ENCODE results near the gene NRP2. TPM values are rescaled to one million over a fixed set of nuclear protein-coding genes. Genes with fewer than 3 reads are reported as not detected.

The NRP2 gene
- total RNA-seq, 2 donors from 2014 or later = 69.7 to 92.4 TPM

- Mint-ChIP-seq H3K27ac (no peak overlapping the region), H3K36me3 (ENCODE audit: low read depth) (no peaks in the 10 kb centered on the region), H3K4me1 (peaks cover 34% of the 10 kb centered on the region), H3K27me3 (ENCODE audit: insufficient read depth) (no peaks in the 10 kb centered on the region), H3K4me3 (no peak overlapping the region), H3K9me3 (peaks cover 10% of the 10 kb centered on the region)
- Histone ChIP-seq H3K27ac (ENCODE audit: low read depth, low read length) (no peak overlapping the region), H3K9ac (ENCODE audit: extremely low read depth, low read length, poor library complexity, severe bottlenecking) (no peak overlapping the region), H3K4me3 (ENCODE audit: low read length) (no peak overlapping the region), H3K36me3 (ENCODE audit: control insufficient read depth, insufficient read depth, low read length) (no peaks in the 10 kb centered on the region), H3K27me3 (ENCODE audit: control insufficient read depth, insufficient read depth, low read length, poor library complexity, severe bottlenecking) (peaks cover 6% of the 10 kb centered on the region), H3K9me3 (ENCODE audit: control insufficient read depth, low read length) (peaks cover 6% of the 10 kb centered on the region), H3K4me1 (ENCODE audit: control insufficient read depth, insufficient read depth, low read length) (peaks cover 10% of the 10 kb centered on the region)
- 52% methylated on average over 1 of the region's 1 CpG; no CpG with 5 or more reads in 1 of the 2 experiments for WGBS, 2 experiments (ENCODE audit: insufficient coverage in 1 of 2, insufficient read length in 1 of 2)
- DNase-seq = no peak
- no peak for TF ChIP-seq CTCF (conservative IDR thresholded peaks at IDR 0.05)
Measured at GRCh38 chr2:205673312-205673711, 9.0 kb upstream of the NRP2 start.

DNA sequence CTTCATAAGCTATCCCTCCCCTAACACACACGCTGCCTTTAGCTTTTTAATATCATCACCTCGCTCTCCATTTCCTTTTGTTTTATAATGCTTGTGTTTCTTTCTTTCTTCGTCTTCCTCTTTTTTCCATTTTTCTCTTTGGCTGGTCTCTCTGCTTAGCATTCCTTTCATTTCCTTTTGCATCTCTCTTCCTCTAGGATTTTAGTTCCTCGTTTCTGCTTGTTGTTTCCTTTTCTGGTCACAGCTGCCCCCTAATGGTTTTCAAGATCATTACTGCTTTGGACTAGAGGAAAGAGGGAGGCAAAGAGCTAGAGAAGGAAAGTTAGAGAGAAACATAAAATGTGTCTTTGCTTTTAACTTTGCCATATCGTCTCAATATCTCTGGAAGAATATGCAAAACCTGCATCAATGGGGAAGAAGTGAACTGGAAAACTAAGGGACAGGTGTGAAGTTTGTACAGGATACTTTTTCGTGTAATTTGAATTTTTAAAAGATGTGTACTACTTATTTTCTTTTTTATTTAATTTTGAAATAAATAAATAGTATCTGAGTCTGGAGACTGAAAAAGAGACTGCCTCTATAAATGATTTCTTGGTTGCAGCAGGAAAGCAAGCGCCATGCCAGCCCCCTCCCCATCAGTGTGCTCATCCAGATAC lies 6.3 kb upstream of the NRP2 start:
- TF ChIP-seq CTCF (conservative IDR thresholded peaks at IDR 0.05) = peak; percentile 86
- H3K4me1 Mint-ChIP-seq = peaks cover 35% of the 10 kb centered on the region

GRCh38 chr2:205678541-205679142 lies 3.7 kb upstream of the NRP2 start:
- no peaks in the 10 kb centered on the region for H3K36me3 ChIP-seq (ENCODE audit: control insufficient read depth, insufficient read depth, low read length)
- 90 to 95% methylated on average over 9 of the region's 9 CpGs for WGBS, 2 experiments (ENCODE audit: insufficient coverage in 1 of 2, insufficient read length in 1 of 2)
- H3K27ac ChIP-seq (ENCODE audit: low read depth, low read length) = no peak overlapping the region
- H3K4me3 ChIP-seq (ENCODE audit: low read length) = no peak overlapping the region
- TF ChIP-seq CTCF (conservative IDR thresholded peaks at IDR 0.05) = no peak
- no peaks in the 10 kb centered on the region for H3K36me3 Mint-ChIP-seq (ENCODE audit: low read depth)
- peaks cover 29% of the 10 kb centered on the region for H3K4me1 Mint-ChIP-seq
- no peaks in the 10 kb centered on the region for H3K9me3 ChIP-seq (ENCODE audit: control insufficient read depth, low read length)
- no peak overlapping the region for H3K4me3 Mint-ChIP-seq
- H3K4me1 ChIP-seq (ENCODE audit: control insufficient read depth, insufficient read depth, low read length) = peaks cover 23% of the 10 kb centered on the region
- peaks cover 12% of the 10 kb centered on the region for H3K27me3 Mint-ChIP-seq (ENCODE audit: insufficient read depth)
- no peak overlapping the region for H3K27ac Mint-ChIP-seq
- peaks cover 7% of the 10 kb centered on the region for H3K27me3 ChIP-seq (ENCODE audit: control insufficient read depth, insufficient read depth, low read length, poor library complexity, severe bottlenecking)
- no peak for DNase-seq
- H3K9ac ChIP-seq (ENCODE audit: extremely low read depth, low read length, poor library complexity, severe bottlenecking) = no peak overlapping the region
- no peaks in the 10 kb centered on the region for H3K9me3 Mint-ChIP-seq

More for the DNA sequence above, 6.3 kb upstream of the NRP2 start:
- Histone ChIP-seq H3K27ac (ENCODE audit: low read depth, low read length) (no peak overlapping the region), H3K4me3 (ENCODE audit: low read length) (no peak overlapping the region), H3K36me3 (ENCODE audit: control insufficient read depth, insufficient read depth, low read length) (no peaks in the 10 kb centered on the region), H3K9me3 (ENCODE audit: control insufficient read depth, low read length) (no peaks in the 10 kb centered on the region), H3K9ac (ENCODE audit: extremely low read depth, low read length, poor library complexity, severe bottlenecking) (no peak overlapping the region), H3K27me3 (ENCODE audit: control insufficient read depth, insufficient read depth, low read length, poor library complexity, severe bottlenecking) (peaks cover 6% of the 10 kb centered on the region), H3K4me1 (ENCODE audit: control insufficient read depth, insufficient read depth, low read length) (peaks cover 25% of the 10 kb centered on the region)
- no peaks in the 10 kb centered on the region for H3K9me3 Mint-ChIP-seq
- no peaks in the 10 kb centered on the region for H3K36me3 Mint-ChIP-seq (ENCODE audit: low read depth)
- no peak overlapping the region for H3K4me3 Mint-ChIP-seq
- H3K27me3 Mint-ChIP-seq (ENCODE audit: insufficient read depth) = peaks cover 3% of the 10 kb centered on the region
- no peak for DNase-seq
- no peak overlapping the region for H3K27ac Mint-ChIP-seq
- 9 to 28% methylated on average over 5 to 6 of the region's 7 CpGs for WGBS, 2 experiments (ENCODE audit: insufficient coverage in 1 of 2, insufficient read length in 1 of 2)

Data from endodermal cell (in vitro differentiated cells).